ENCODE measurements around the gene KCNF1. TPM values are rescaled to one million over a fixed set of nuclear protein-coding genes. Genes with fewer than 3 reads are reported as not detected.

KCNF1 gene
- total RNA-seq, 2 experiments from 2014 or later: not detected

DNA sequence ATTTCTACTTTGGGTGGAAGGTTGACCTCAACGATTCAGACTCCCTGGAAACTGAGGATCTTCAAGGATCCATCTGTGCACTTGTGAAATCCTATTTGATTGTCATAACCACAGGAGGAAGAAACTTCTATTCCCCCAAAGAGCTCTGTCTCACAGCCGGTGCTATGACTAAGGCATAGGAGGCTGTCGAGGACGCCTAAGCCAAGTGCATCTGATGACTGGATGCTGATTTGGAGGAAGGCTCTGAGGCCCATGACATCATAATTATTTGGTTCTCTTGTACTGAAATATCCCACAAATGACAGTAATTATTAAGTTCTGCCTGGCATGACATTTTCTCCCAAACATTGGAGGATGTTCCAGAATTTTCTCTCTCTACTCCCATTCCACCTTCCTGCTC, 13.8 kb upstream of the KCNF1 start:
- Mint-ChIP-seq H3K27ac (no peak overlapping the region), H3K9me3 (no peaks in the 10 kb centered on the region), H3K4me3 (no peak overlapping the region), H3K36me3 (no peaks in the 10 kb centered on the region), H3K27me3 (peaks cover 16% of the 10 kb centered on the region), H3K4me1 (ENCODE audit: low read depth) (no peaks in the 10 kb centered on the region)
- intact Hi-C loops (cut with micrococcal nuclease): no loop called here
- CTCF ChIA-PET: no interaction called here
- DNase-seq: no peak
- POLR2A ChIA-PET: no interaction called here

DNA sequence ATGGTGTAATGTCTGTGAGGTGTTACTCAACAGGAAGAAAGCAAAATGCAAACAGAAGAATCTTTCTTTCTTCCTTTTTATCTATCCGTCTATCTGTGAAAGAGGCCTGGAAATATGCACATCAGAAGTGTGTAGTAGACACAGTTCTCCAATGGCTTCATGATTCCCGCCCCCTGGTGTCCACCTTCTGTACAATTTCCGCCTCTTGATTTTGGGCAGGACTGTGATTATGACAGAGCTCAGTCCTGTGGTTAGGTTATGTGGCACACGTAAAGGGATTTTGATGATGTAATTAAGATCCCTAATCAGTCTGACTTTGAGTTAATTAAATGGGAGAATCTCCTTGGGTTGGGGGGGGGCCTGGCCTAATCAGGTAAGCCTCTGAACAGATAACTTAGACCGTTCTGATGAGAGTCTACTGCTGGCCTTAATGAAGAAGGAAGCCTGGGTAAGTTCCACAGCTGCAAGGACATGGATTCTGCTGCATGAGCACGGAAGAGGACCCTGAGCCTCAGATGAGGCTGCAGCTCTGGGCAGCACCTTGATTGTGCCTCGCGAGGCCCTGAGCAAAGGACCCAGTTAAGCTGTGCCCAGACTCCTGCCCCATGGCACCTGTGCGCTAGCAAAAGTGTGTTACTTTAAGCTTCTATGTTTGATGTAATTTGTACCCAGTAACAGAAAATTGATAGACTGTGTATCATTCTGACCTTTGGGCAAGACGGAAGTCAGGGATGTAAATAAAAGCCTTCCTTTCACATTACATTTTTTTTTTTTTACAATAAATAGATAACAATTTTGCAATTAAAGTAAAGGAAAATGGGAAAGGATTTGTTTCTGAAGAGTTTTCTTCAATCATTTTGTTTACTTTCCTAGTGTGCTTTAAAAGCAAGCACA, 11.3 kb upstream of the KCNF1 start:
- intact Hi-C loops (cut with micrococcal nuclease): no loop called here
- Mint-ChIP-seq H3K27ac (no peak overlapping the region), H3K27me3 (peaks cover 7% of the 10 kb centered on the region), H3K4me3 (no peak overlapping the region), H3K9me3 (no peaks in the 10 kb centered on the region), H3K4me1 (ENCODE audit: low read depth) (no peaks in the 10 kb centered on the region), H3K36me3 (no peaks in the 10 kb centered on the region)
- DNase-seq: peak; percentile 22
- ChIA-PET CTCF (interaction anchor here (0.6 to 2.0 kb wide), 3 partner anchors 65 to 354 kb away, joined by 3 to 9 read pairs (median 8); no protein-coding TSS in a partner anchor), POLR2A (no interaction called here)

DNA sequence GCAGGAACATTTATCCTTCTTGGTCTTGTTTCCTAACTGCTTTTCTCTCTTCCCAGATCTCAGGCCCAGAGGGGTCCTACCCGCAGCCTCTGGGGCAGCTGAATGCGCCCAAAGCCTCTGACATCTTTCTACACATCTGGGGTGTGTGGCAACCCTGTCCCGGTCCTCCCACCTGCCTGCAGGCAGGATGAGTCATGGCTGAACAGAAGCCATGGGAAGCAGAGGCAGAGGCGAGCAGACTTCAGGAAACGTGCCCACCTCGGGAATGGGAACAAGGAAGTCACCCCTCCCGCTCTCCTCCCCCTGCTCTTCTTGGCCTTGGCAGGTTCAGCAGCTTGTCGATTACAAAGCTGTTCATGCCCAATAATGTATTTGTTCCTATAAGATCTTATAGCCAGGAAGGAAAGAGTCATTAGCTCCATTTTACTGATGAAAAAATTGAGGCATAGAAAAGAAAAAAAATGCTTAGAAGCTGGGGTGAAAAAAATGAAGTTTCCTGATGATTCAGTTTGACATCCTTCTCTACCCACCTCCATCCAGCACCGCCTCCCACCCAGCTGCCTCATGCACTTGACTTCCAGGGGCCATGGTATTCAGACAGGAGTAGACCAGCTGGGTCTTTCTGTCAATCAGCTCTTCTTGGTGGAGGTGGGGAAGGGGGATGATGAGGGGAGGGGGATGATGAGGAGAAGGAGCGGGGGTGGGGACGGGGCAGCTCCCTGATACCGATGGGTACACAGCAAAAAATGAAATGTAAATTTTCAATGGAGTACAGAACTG, 10.4 kb upstream of the KCNF1 start:
- Mint-ChIP-seq H3K27me3 (peaks cover 3% of the 10 kb centered on the region), H3K27ac (no peak overlapping the region), H3K4me1 (ENCODE audit: low read depth) (no peaks in the 10 kb centered on the region), H3K4me3 (no peak overlapping the region), H3K9me3 (no peaks in the 10 kb centered on the region), H3K36me3 (no peaks in the 10 kb centered on the region)
- POLR2A ChIA-PET: no interaction called here
- intact Hi-C loops (cut with micrococcal nuclease): no loop called here
- CTCF ChIA-PET: interaction anchor here (1.8 to 2.0 kb wide), 2 partner anchors 66 to 69 kb away, joined by 8 to 9 read pairs; no protein-coding TSS in a partner anchor
- no peak for DNase-seq

DNA sequence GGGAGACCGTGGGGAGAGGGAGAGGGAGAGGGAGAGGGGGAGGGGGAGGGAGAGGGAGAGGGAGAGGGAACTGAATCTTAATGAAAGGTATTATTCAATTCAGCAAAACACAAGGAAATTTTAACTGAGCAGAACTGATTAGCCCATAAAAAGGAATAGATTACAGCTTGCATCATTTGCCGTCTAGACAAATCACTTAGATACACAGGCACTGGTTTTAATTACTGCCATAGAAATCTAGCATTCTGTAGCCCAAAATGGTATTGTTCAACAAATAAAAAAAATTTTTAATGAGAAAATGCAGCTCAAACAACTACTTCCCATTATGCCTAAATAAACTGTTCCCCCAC, 7.9 kb upstream of the KCNF1 start:
- Mint-ChIP-seq H3K9me3 (no peaks in the 10 kb centered on the region), H3K27me3 (no peaks in the 10 kb centered on the region), H3K27ac (no peak overlapping the region), H3K4me1 (ENCODE audit: low read depth) (no peaks in the 10 kb centered on the region), H3K4me3 (no peak overlapping the region), H3K36me3 (no peaks in the 10 kb centered on the region)
- ChIA-PET POLR2A (no interaction called here), CTCF (interaction anchor here (1.2 kb wide), 1 partner anchor 71 kb away, joined by 3 read pairs; no protein-coding TSS in a partner anchor)
- intact Hi-C loops (cut with micrococcal nuclease): no loop called here
- DNase-seq: no peak

DNA sequence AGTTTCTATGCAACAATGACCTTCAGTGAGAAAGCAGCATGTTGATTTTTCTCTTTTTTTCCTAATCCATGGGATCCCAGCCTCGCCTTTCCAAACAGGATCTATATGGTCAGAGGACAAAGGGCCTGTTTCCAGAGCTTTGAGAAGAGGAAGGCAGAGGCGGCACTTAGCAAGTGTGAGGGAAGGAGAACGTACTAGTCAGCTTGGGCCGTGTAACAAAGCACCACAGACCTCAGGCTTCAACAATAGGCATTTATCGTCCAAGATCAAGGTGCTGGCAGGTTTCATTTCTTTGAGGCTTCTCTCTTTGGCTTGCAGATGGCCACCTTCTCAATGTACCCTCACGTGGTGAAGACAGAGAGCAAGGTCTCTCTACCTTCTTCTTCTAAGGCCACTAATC, 7.3 kb upstream of the KCNF1 start:
- CTCF ChIA-PET: interaction anchor here (1.2 kb wide), 1 partner anchor 72 kb away, joined by 3 read pairs; no protein-coding TSS in a partner anchor
- intact Hi-C loops (cut with micrococcal nuclease): no loop called here

DNA sequence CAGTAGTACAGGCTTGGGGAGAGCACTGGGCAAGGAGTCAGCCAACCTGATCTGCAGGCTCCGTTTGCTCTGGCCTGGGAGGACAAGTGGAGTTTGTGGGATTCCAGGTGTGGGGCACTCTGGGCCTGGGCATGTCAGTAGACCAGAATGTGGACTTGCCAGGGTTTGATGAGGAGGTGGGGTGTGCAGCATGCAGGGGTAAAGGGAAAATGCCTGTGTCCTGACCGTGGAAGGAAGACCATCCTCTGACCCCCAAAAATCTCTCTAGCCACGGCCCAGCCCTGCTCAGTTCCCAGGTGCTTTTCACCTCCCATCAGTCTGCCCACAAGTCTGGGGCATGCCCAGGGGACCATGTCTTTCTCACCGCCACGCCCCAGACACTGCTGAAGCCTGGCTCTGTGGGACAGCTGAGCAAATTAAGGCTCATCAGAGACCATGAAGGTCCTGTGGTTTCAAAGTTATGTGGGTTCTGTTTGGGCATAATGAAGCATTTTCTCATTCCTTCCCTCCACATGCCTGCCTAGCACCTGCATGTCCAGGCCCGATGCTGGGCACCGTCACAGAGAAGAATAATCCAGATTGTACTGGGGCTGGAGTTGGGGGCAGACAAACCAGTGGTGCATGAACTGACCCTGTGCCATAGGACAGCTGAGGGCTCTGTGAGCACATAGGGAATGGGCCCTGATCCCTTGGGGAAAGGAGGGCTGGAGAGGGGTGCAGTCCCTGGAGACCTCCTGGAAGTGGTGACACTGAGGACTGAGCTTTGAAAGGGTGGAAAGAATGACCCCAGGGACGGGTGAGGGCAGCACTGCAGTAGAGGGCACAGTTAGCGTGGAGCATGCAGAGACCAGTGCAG, 6.5 kb upstream of the KCNF1 start:
- intact Hi-C loops (cut with micrococcal nuclease): no loop called here
- peaks cover 2% of the 10 kb centered on the region for H3K27me3 Mint-ChIP-seq
- no peak for DNase-seq
- no peaks in the 10 kb centered on the region for H3K36me3 Mint-ChIP-seq
- no peak overlapping the region for H3K27ac Mint-ChIP-seq
- no peaks in the 10 kb centered on the region for H3K9me3 Mint-ChIP-seq
- ChIA-PET POLR2A (no interaction called here), CTCF (no interaction called here)
- no peaks in the 10 kb centered on the region for H3K4me1 Mint-ChIP-seq (ENCODE audit: low read depth)
- no peak overlapping the region for H3K4me3 Mint-ChIP-seq

More for the DNA sequence above, 7.3 kb upstream of the KCNF1 start:
- Mint-ChIP-seq H3K4me1 (ENCODE audit: low read depth) (no peaks in the 10 kb centered on the region), H3K9me3 (no peaks in the 10 kb centered on the region), H3K27me3 (no peaks in the 10 kb centered on the region), H3K4me3 (no peak overlapping the region), H3K27ac (no peak overlapping the region), H3K36me3 (no peaks in the 10 kb centered on the region)
- POLR2A ChIA-PET: no interaction called here
- no peak for DNase-seq

DNA sequence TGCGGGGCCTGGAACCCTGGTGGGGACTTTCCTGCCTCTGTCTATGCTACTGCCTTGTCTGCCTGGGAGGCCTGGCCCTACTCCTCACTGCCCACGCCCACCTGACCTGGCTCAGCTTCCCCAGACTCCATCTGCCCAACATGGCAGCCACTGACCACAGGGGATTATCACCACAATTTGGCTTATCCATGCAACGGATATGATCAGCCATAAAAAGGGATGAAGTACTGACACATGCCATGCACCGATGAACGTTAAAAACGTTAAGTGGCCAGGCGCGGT, 5.9 kb upstream of the KCNF1 start:
- no peaks in the 10 kb centered on the region for H3K4me1 Mint-ChIP-seq (ENCODE audit: low read depth)
- ChIA-PET POLR2A (no interaction called here), CTCF (no interaction called here)
- H3K4me3 Mint-ChIP-seq: no peak overlapping the region
- no peak overlapping the region for H3K27ac Mint-ChIP-seq
- intact Hi-C loops (cut with micrococcal nuclease): no loop called here
- DNase-seq: no peak
- H3K36me3 Mint-ChIP-seq: no peaks in the 10 kb centered on the region
- H3K9me3 Mint-ChIP-seq: no peaks in the 10 kb centered on the region
- peaks cover 5% of the 10 kb centered on the region for H3K27me3 Mint-ChIP-seq

DNA sequence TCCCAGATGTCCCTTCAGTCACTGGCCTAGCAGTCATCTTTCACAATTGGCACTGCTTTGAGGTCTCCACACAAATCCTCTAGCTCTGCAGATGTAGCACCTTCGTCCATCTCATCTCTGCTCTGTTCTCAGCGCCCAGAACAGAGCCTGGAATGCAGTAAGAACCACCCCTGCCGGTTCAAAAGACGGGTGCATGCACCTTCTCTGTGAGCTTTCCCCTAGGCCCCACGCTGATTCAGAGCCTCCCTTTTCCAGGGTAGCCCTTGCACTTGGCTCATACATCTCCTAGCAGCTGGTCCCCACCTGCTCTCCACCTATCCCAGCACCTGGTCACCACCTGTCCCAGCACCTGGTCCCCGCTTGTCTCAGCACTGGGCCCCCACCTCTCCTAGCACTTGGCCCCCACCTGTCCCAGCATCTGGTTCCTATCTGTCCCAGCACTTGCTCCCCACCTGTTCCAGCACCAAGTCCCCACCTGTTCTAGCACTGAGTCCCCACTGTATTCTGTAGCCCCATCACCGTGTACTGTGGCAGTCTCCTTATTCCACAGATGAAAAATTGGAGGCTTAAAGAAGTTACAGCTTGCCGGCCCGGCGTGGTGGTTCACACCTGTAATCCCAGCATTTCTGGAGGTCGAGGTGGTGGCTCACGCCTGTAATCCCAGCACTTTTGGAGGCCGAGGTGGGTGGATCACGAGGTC, 4.7 kb upstream of the KCNF1 start:
- CTCF ChIA-PET: interaction anchor here (1.3 kb wide), 1 partner anchor 77 kb away, joined by 3 read pairs; no protein-coding TSS in a partner anchor
- no peak for DNase-seq
- intact Hi-C loops (cut with micrococcal nuclease): no loop called here
- no peaks in the 10 kb centered on the region for H3K9me3 Mint-ChIP-seq
- no peaks in the 10 kb centered on the region for H3K36me3 Mint-ChIP-seq
- H3K4me1 Mint-ChIP-seq (ENCODE audit: low read depth): peaks cover 3% of the 10 kb centered on the region
- POLR2A ChIA-PET: interaction anchor here (0.6 kb wide), 1 partner anchor 56 kb away, joined by 3 read pairs; no protein-coding TSS in a partner anchor
- H3K27me3 Mint-ChIP-seq: peaks cover 11% of the 10 kb centered on the region
- no peak overlapping the region for H3K4me3 Mint-ChIP-seq
- H3K27ac Mint-ChIP-seq: no peak overlapping the region

DNA sequence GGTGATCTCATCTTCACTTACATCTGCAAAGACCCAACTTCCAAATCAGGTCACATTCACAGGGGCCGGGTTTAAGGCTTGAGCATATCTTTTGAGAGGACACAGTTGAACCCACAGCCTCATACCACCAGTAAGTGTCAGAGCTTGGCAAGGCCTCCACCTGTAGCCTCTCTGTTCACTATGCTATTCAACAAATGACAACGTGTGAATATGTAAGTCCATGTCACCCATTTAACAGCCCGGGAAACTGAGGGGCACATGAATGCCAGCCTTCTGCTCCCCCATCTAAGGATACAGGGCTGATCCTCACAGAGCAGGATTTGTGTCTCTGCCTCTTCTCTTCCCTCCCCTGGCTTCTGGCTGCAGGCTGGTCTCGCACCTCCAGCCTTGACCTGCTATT, 3.5 kb upstream of the KCNF1 start:
- H3K9me3 Mint-ChIP-seq: no peaks in the 10 kb centered on the region
- no peak overlapping the region for H3K4me3 Mint-ChIP-seq
- intact Hi-C loops (cut with micrococcal nuclease): no loop called here
- ChIA-PET POLR2A (no interaction called here), CTCF (no interaction called here)
- H3K4me1 Mint-ChIP-seq (ENCODE audit: low read depth): peaks cover 7% of the 10 kb centered on the region
- peaks cover 19% of the 10 kb centered on the region for H3K27me3 Mint-ChIP-seq
- no peak overlapping the region for H3K27ac Mint-ChIP-seq
- H3K36me3 Mint-ChIP-seq: no peaks in the 10 kb centered on the region
- DNase-seq: no peak

DNA sequence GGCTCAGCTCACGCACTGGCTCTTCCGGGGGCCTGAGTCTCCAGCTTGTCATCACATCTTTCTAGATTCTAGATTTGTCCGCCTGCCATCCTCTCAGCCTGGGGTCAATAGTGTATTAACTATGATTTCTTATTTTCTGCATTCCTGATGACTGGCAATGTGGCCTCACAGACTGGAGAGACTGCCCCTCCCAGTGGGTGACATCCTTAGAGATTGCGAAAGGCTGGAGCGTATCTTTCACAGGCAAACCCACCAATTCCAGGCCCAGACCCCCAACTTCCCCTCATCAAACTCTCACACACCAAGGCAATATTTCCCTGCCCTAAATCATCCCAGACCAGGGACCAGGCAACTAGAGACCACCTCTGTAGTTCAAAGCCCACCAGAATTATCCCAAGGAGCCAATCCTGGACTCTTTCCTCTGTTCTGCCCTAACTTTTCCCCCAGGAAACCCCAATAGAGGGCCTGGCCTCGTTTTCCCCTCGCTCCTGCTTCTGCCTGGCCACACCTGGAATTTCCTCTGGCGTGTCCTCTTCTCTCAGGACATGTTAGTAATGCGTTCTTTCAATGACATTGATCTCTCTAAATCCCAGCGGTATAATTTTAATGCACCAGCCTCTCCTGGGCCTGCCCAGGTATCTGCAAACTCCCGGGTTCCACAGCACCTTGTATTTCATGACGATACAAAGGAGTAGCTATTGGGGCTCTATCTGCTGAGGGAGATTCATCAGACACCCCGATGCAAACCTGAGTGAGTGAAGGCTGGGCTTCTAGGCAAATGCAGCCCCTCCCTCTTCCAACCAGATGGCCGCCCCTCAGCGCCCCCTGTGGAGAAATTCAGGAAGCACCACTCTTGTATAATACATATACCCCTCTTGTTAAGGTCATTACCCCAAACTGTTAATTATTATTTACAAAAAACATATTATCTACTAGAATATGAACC, 2.4 kb upstream of the KCNF1 start:
- H3K27me3 Mint-ChIP-seq: peaks cover 25% of the 10 kb centered on the region
- no peaks in the 10 kb centered on the region for H3K36me3 Mint-ChIP-seq
- DNase-seq: peak; percentile 31
- peaks cover 7% of the 10 kb centered on the region for H3K4me1 Mint-ChIP-seq (ENCODE audit: low read depth)
- ChIA-PET POLR2A (no interaction called here), CTCF (interaction anchor here (0.6 to 1.2 kb wide), 3 partner anchors 74 to 657 kb away, joined by 3 to 6 read pairs (median 4); no protein-coding TSS in a partner anchor)
- H3K27ac Mint-ChIP-seq: no peak overlapping the region
- no peak overlapping the region for H3K4me3 Mint-ChIP-seq
- no peaks in the 10 kb centered on the region for H3K9me3 Mint-ChIP-seq
- intact Hi-C loops (cut with micrococcal nuclease): no loop called here

DNA sequence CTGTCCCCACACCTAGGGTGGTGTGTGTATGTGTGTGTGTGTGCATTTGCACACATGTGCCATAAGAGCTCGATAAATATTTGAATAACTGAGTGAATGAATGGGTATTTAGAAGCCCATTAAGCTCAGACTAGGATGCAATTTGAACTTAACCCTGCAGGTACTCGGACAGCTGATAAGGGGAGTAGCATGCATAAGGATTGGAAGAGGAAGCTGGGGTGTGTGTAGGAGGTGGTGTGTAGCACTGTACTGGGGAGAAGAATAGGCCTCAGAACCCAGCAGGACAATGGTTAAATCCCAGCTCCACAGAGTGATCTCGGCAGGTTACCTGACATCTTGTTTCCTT, 1.8 kb upstream of the KCNF1 start:
- Mint-ChIP-seq H3K9me3 (no peaks in the 10 kb centered on the region), H3K27ac (no peak overlapping the region), H3K27me3 (peaks cover 30% of the 10 kb centered on the region), H3K4me1 (ENCODE audit: low read depth) (peaks cover 7% of the 10 kb centered on the region), H3K4me3 (no peak overlapping the region), H3K36me3 (no peaks in the 10 kb centered on the region)
- DNase-seq: no peak
- ChIA-PET CTCF (interaction anchor here (0.8 to 1.2 kb wide), 3 partner anchors 74 to 232 kb away, joined by 4 to 6 read pairs (median 4); no protein-coding TSS in a partner anchor), POLR2A (no interaction called here)
- intact Hi-C loops (cut with micrococcal nuclease): no loop called here

All from activated CD4-positive, alpha-beta memory T cell treated with anti-CD3 and anti-CD28 coated beads for 36 hours (primary cell).